Mesenchymal stem cell (in vitro differentiated cells and primary cell): ENCODE data around the gene DZIP1. TPM values are rescaled to one million over a fixed set of nuclear protein-coding genes. Genes with fewer than 3 reads are reported as not detected.
"Not testable (repeated sequence)": the region's sequence is repeated elsewhere in the genome, so short reads cannot be mapped to it uniquely, and the experiment has no call there.

Experiments
- DNase-seq: peaks from one replicate; pipeline ENCODE4 v3.0.0-alpha.2; 2013
- H2AFZ ChIP-seq: one replicate; pipeline ENCODE4 v1.6.1; 2013; ENCODE audit warnings: low read depth, mild to moderate bottlenecking, control low read depth, inconsistent platforms, low read length, moderate library complexity
- H2AK5ac ChIP-seq: 2 replicates; pipeline ENCODE4 v1.6.1; 2013; ENCODE audit warnings: low read length, moderate library complexity, mild to moderate bottlenecking, inconsistent platforms; ENCODE audit not compliant: severe bottlenecking
- H2BK120ac ChIP-seq: one replicate; pipeline ENCODE4 v1.6.1; 2013; ENCODE audit warnings: low read depth, mild to moderate bottlenecking, inconsistent platforms, low read length, moderate library complexity
- H2BK12ac ChIP-seq, 2 experiments: one replicate each; pipeline ENCODE4 v1.6.1; 2013; ENCODE audit warnings: inconsistent platforms in 2 of 2, low read length in 2 of 2, mild to moderate bottlenecking in 2 of 2, moderate library complexity in 2 of 2, control low read depth in 1 of 2
- H2BK15ac ChIP-seq: one replicate; pipeline ENCODE4 v1.6.1; 2013; ENCODE audit warnings: mild to moderate bottlenecking, low read depth, inconsistent platforms; ENCODE audit not compliant: poor library complexity, severe bottlenecking
- H2BK5ac ChIP-seq: 2 replicates; pipeline ENCODE4 v1.6.1; 2013; ENCODE audit warnings: low read depth, mild to moderate bottlenecking, low read length, control low read depth, inconsistent platforms; ENCODE audit not compliant: poor library complexity, severe bottlenecking
- H3K14ac ChIP-seq, 2 experiments: one replicate each; pipeline ENCODE4 v1.6.1; 2013; ENCODE audit warnings: inconsistent platforms in 2 of 2, low read length in 2 of 2, control low read depth in 1 of 2, mild to moderate bottlenecking in 1 of 2, moderate library complexity in 1 of 2
- H3K18ac ChIP-seq, 2 experiments: one replicate each; pipeline ENCODE4 v1.6.1; 2013; ENCODE audit warnings: inconsistent platforms in 2 of 2, low read length in 2 of 2, control low read depth in 1 of 2, low read depth in 1 of 2, mild to moderate bottlenecking in 1 of 2
- H3K23ac ChIP-seq, 2 experiments: one replicate each; pipeline ENCODE4 v1.6.1; 2013; ENCODE audit warnings: inconsistent platforms in 2 of 2, low read length in 2 of 2, mild to moderate bottlenecking in 2 of 2, moderate library complexity in 2 of 2, control low read depth in 1 of 2
- H3K27ac ChIP-seq: 2 replicates; pipeline ENCODE4 v1.5.1; 2013; ENCODE audit warnings: mild to moderate bottlenecking, moderate library complexity, low read length, control low read depth, inconsistent platforms; ENCODE audit not compliant: poor library complexity, severe bottlenecking
- H3K27me3 ChIP-seq, 2 experiments: 2 replicates each; pipeline versions ENCODE4 v1.6.1 to v1.7.0; 2013; ENCODE audit warnings: low read length in 2 of 2, mild to moderate bottlenecking in 2 of 2, moderate library complexity in 2 of 2, control low read depth in 1 of 2, inconsistent platforms in 1 of 2; ENCODE audit not compliant: control insufficient read depth in 1 of 2, insufficient read depth in 1 of 2
- H3K36me3 ChIP-seq, 2 experiments: 2 replicates each; pipeline versions ENCODE4 v1.6.1 to v1.7.0; 2013; ENCODE audit warnings: low read length in 2 of 2, control low read depth in 1 of 2, inconsistent platforms in 1 of 2, low read depth in 1 of 2, mild to moderate bottlenecking in 1 of 2; ENCODE audit not compliant: insufficient read depth in 2 of 2, control insufficient read depth in 1 of 2
- H3K4ac ChIP-seq, 2 experiments: one replicate each; pipeline ENCODE4 v1.6.1; 2013; ENCODE audit warnings: inconsistent platforms in 2 of 2, low read length in 2 of 2, mild to moderate bottlenecking in 2 of 2, moderate library complexity in 2 of 2, control low read depth in 1 of 2, low read depth in 1 of 2
- H3K4me1 ChIP-seq: 2 replicates; pipeline ENCODE4 v1.6.1; 2013; ENCODE audit warnings: low read depth, low read length, control low read depth; ENCODE audit not compliant: control insufficient read depth, insufficient read depth
- H3K4me2 ChIP-seq: 2 replicates; pipeline ENCODE4 v1.6.1; 2013; ENCODE audit warnings: low read length, mild to moderate bottlenecking, inconsistent platforms; ENCODE audit not compliant: poor library complexity, severe bottlenecking
- H3K4me3 ChIP-seq, 2 experiments: 2 replicates each; pipeline versions ENCODE4 v1.5.1 to v1.7.0; 2013; ENCODE audit warnings: low read length in 2 of 2, mild to moderate bottlenecking in 2 of 2, control low read depth in 1 of 2, low read depth in 1 of 2; ENCODE audit not compliant: insufficient read depth in 1 of 2
- H3K79me1 ChIP-seq: replicated peaks from 2 replicates; pipeline ENCODE4 v1.6.1; 2013; ENCODE audit warnings: mild to moderate bottlenecking, control low read depth, low read length, inconsistent platforms; ENCODE audit not compliant: poor library complexity, severe bottlenecking
- H3K9ac ChIP-seq: 2 replicates; pipeline ENCODE4 v1.7.0; 2013; ENCODE audit warnings: mild to moderate bottlenecking, low read length, moderate library complexity
- H3K9me3 ChIP-seq: 2 replicates; pipeline ENCODE4 v1.7.0; 2013; ENCODE audit warnings: mild to moderate bottlenecking, low read length; ENCODE audit not compliant: control insufficient read depth
- H4K8ac ChIP-seq: one replicate; pipeline ENCODE4 v1.6.1; 2013; ENCODE audit warnings: inconsistent platforms, mild to moderate bottlenecking, low read length, moderate library complexity
- H4K91ac ChIP-seq: one replicate; pipeline ENCODE4 v1.6.1; 2013; ENCODE audit warnings: mild to moderate bottlenecking, low read length, inconsistent platforms
- WGBS: methylation state at CpG from one replicate; pipeline ENCODE4 v1.1.7; 2013; ENCODE audit warnings: mixed read lengths; 5-methylcytosine and 5-hydroxymethylcytosine counted together
- polyA plus RNA-seq, 2 experiments: library from polyadenylated mRNA; stranded (reverse); fragments of 200-250 nt; gene quantifications; one replicate each; pipeline ENCODE4 v1.2.3, GENCODE V29; 2013

The DZIP1 gene
- 57.1 TPM for polyA plus RNA-seq (2013, experiment 1 of 2)
- 56.1 TPM for polyA plus RNA-seq (2013, experiment 2 of 2)

- 5% methylated on average over 29 of the region's 30 CpGs for WGBS
Observed at GRCh38 chr13:95644601-95645052, at the start of gene DZIP1. DZIP1 (minus strand) TSS chr13:95644706; CDS start chr13:95642029, 2,677 bp downstream.

GRCh38 chr13:95690986-95691385 is 46.5 kb upstream of the DZIP1 start:
- H3K4ac ChIP-seq, H3K23ac ChIP-seq, H3K14ac ChIP-seq, H3K27me3 ChIP-seq, H2AK5ac ChIP-seq, H3K9ac ChIP-seq, H3K18ac ChIP-seq, H3K27ac ChIP-seq, H2AFZ ChIP-seq, H2BK15ac ChIP-seq, H3K4me1 ChIP-seq, H3K9me3 ChIP-seq, H2BK120ac ChIP-seq, DNase-seq, H4K8ac ChIP-seq, H3K4me2 ChIP-seq, H4K91ac ChIP-seq, H3K36me3 ChIP-seq, H3K4me3 ChIP-seq, H3K79me1 ChIP-seq, H2BK12ac ChIP-seq, H2BK5ac ChIP-seq: not testable (repeated sequence)
- 97% methylated on average over 19 of the region's 28 CpGs for WGBS

More at GRCh38 chr13:95644601-95645052, at the start of gene DZIP1:
- Histone ChIP-seq H4K8ac (peak within 1 kb of the TSS; percentile 59), H2BK5ac (peak within 1 kb of the TSS; percentile 87), H3K79me1 (peaks cover 13% of the 10 kb centered on the region), H3K4me3 (peak within 1 kb of the TSS; percentile 82 to 86), H3K27me3 (no peaks in the 10 kb centered on the region), H2AFZ (peak within 1 kb of the TSS; percentile 89), H3K4me2 (peak within 1 kb of the TSS; percentile 89), H3K14ac (peak within 1 kb of the TSS in 1 of 2 experiments; percentile 93), H2BK120ac (peak within 1 kb of the TSS; percentile 85), H3K18ac (peak within 1 kb of the TSS; percentile 80 to 91), H2AK5ac (no peak within 1 kb of the TSS), H3K9me3 (no peaks in the 10 kb centered on the region), H4K91ac (peak within 1 kb of the TSS; percentile 74), H3K27ac (peak within 1 kb of the TSS; percentile 78), H3K23ac (peak within 1 kb of the TSS in 1 of 2 experiments; percentile 99), H2BK12ac (peak within 1 kb of the TSS in 1 of 2 experiments; percentile 42), H3K36me3 (peaks cover 8 to 12% of the 10 kb centered on the region in 2 experiments), H3K9ac (peak within 1 kb of the TSS; percentile 91), H3K4me1 (peaks cover 13% of the 10 kb centered on the region), H3K4ac (peak within 1 kb of the TSS; percentile 73 to 95), H2BK15ac (peak within 1 kb of the TSS; percentile 92)
- DNase-seq = peak; percentile 90

GRCh38 chr13:95689582-95689926 is 45.0 kb upstream of the DZIP1 start:
- no peak overlapping the region for H2BK12ac ChIP-seq
- no peaks in the 10 kb centered on the region for H3K27me3 ChIP-seq
- 95% methylated on average over 1 of the region's 3 CpGs for WGBS
- H3K9me3 ChIP-seq = no peaks in the 10 kb centered on the region
- no peak overlapping the region for H2BK120ac ChIP-seq
- no peaks in the 10 kb centered on the region for H3K4me1 ChIP-seq
- no peak overlapping the region for H3K18ac ChIP-seq
- no peak overlapping the region for H3K4ac ChIP-seq
- no peak overlapping the region for H2AK5ac ChIP-seq
- no peak overlapping the region for H4K8ac ChIP-seq
- no peak overlapping the region for H3K9ac ChIP-seq
- no peak overlapping the region for H3K4me2 ChIP-seq
- H3K79me1 ChIP-seq = peaks cover 9% of the 10 kb centered on the region
- no peak overlapping the region for H3K23ac ChIP-seq
- no peak overlapping the region for H3K14ac ChIP-seq
- no peak overlapping the region for H4K91ac ChIP-seq
- H3K36me3 ChIP-seq = no peaks in the 10 kb centered on the region
- H3K27ac ChIP-seq = no peak overlapping the region
- no peak overlapping the region for H2BK15ac ChIP-seq
- H2BK5ac ChIP-seq = no peak overlapping the region
- no peak overlapping the region for H3K4me3 ChIP-seq
- no peak for DNase-seq
- no peak overlapping the region for H2AFZ ChIP-seq

GRCh38 chr13:95684960-95685359 is 40.5 kb upstream of the DZIP1 start:
- not testable (repeated sequence) for H4K91ac ChIP-seq, H3K4me3 ChIP-seq, H3K27ac ChIP-seq, H3K14ac ChIP-seq, H3K36me3 ChIP-seq, H3K9me3 ChIP-seq, H3K23ac ChIP-seq, H2AFZ ChIP-seq, H2AK5ac ChIP-seq, H3K4me1 ChIP-seq, H2BK12ac ChIP-seq, H2BK15ac ChIP-seq, DNase-seq, H3K4me2 ChIP-seq, H3K18ac ChIP-seq, H3K4ac ChIP-seq, H4K8ac ChIP-seq, H3K27me3 ChIP-seq, H3K9ac ChIP-seq, H2BK120ac ChIP-seq, H2BK5ac ChIP-seq
- 96% methylated on average over 5 of the region's 5 CpGs for WGBS
- peaks cover 16% of the 10 kb centered on the region for H3K79me1 ChIP-seq
